HCEC 1CT (cell line): Measurements from ENCODE around the gene SMARCE1.
"Not testable (repeated sequence)": the region's sequence is repeated elsewhere in the genome, so short reads cannot be mapped to it uniquely, and the experiment has no call there.

ENCODE experiments used
- DNase-seq: peaks from one replicate; pipeline ENCODE4 v3.0.0-alpha.2; 2017

Gene SMARCE1

DNA sequence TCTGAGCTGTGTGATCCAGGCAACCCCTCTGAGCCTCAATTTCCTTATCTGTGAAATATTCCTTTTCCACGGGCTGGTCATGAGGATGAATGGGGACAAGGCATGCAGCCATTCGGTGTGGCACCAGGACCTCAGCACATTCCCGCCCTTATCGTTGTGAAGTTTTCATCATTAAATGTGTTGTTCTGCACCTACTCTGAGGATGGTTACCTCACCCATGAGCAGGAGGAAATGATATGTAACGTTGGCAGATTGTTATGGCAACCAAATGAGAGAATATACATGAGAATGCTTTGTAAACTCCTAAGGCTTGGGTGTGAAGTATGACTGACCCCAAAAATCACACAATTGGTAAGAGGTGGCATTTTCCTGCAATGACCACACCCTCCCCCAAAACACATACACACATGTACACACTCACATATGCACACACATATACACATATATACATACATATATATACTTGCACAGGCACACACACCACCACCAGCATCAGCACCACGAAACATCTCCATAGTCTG lies 39.5 kb downstream of the SMARCE1 start:
- no peak for DNase-seq

DNA sequence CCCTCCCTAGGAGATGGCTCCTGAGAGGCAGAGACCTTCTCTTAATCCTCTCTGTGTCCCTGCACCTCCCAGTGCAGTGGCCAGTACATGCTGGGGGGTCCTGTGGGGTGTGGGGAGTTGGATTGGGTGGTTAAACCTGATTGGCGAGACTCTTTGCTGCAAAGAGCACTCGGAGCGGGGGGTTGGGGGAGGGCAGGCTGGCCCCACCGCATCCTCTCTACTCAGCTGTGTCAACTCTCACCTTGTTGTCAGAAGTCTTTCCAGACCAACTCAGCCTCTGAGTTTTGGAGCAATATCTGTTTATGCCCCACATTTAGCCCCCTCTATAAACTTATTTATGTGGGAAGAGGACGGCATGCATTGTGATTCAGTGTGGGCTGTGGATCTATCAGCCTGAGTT lies 40.0 kb downstream of the SMARCE1 start:
- no peak for DNase-seq

DNA sequence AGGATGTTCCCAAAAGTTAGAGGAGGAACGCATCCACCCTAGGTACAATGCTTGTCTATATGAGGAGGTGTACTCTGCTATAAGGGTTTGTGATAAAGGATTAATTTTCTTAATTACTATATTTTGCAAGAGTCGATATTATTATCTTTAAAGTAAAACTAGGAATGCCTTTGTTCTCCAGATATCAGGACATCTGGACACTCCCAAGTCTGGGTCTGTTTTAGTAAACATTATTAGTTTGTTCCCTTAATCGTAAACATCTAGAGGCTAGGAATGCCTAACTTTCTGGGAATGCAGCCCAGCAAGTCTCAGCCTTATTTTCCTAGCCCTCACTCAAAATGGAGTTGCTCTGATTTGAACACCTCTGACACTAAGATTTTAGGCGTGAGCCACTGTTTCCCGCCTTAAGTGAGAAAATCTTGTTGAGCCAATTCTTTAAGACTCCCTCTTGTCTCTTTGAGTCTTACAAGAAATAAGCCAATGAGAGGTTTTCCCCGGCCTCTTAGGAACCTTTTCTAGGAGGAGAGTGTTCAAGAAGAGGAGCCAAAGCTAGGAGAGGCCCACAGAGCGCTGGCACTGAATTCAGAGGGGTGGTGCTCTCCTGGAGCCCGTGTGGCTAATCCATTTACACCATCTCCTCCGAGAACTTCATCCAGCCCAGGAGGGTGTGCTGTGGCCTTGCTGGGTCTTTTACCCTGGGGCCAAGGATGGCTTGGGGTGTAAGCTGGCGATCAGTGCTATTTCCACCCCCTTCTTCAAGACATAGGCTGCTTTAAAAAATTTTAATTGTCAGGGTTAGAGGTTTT lies 40.9 kb downstream of the SMARCE1 start:
- DNase-seq = no peak

DNA sequence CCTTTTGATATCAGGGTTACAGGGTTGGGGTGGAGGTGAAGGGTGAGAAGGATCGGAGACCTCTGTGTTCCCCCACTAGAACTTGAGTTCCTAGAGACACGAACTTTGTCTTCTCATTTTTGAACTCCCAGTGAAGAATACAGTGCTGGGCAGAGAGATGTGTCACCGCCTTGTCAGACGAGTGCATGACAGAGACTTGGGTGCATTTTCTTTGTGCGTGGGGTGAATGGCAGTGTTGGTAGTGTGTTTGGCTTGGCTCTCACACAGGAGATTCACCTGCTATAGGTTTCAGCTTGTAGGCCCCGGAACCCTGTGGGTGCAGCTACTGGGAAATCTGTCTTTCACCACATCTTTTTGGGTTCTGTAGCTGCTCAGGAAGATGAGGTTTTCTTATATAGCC lies 42.3 kb downstream of the SMARCE1 start:
- DNase-seq = no peak

DNA sequence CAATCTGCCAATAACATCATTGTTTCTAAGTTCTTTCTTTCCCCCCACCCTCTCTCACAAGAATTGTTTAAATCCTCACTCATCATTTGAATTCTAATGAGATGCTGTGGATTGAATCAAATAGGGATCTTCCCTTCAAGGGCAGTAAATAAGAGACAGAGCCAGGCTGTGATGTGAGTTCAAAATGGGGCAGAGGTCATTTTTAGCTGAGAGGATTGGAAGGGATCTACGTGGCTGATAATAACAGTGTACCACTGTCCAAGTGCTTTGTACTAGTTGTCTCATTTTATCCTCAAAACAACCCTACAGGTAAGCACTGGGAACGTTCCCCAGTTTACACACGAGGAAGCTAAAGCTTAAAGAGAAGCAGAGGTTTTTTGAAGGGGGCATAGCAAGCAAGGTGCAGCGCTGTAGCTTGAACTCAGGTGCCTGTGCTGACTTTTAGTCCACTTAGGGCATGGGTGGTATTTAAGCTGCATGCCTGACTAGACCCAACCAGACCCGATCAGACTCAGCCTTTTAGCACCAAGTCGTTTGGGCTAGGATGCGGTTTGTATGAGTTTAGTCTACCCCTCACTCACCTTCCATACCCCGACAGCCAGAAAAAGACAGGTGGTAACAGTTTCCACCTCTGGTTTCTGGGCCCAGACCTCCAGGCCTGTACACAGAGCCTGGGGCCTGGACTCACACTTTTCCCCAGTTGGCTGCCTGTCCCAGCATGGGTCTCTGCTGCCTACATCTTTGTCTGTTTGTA lies 43.1 kb downstream of the SMARCE1 start:
- DNase-seq = no peak

DNA sequence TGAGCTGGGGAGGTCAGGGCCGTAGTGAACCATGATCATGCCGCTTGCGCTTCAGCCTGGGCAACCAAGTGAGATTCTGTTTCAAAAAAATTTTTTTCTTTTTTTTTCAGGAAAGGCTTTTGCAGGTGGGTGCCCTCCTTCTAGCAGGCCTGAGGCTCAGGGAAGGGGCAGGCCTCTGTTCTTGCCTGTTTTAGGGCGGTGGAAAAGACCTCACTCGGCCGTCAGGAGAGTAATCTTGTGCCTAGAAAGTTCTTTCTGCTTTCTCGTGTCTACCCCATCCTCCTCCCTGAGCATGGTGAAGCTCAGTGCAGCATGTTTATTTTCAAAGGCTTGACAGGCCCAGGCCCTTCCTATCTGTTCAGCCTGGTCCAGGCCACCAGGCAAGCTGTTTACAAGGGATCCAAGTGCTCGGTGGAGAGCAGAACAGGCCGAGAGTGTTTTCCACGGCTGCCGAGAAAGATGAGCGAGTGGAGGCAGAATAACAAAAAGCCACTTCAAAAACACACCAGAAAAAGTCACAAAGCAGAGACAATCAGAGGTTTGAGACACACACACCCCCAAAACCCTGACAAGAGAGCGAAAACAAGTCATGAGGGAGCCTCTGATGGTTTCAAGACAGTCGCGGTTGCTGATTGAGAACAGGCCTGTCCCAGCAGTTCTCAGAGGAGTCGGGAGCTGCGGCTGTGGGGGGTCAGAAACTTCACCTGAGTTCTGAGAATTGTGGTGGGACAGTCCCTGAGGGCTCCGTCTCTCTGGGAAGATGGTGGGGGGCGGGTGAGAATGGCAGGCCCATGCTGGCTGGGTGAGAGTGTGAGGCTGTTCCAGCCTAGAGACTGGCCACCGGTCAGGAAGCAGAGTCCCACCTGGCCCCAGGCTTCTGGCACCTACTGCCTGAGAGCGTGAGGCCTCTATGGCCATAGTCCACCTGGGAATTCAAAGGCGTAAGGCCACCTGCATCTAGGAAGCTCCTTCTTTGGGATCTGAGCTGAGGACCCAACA lies 44.9 kb downstream of the SMARCE1 start:
- DNase-seq = no peak

DNA sequence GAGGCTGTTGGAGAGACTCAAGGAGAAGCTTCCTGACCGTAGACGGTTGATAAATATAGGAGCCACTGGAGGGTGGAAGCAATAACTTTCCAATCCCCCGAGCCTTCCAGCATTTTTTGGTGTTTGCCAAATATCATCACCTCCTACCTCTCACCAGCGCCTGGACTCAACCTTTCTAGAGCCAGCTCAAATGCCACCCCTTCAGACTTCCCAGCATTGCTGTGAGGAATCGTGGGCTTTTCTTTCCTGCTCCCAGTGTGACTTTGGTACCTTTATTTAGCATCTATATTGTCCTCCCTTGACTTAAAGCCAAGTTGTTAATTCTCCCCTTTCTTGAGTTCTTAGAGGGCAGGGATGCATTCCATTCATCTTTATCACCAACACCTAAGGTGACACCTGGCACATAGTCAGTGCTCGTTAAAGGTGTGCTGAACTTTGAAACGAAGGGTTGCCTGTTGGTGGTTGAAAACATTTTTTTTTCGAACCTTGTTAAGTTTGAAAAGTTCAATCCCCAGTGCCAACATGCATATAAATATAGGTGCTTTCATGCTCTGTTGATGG lies 47.1 kb downstream of the SMARCE1 start:
- DNase-seq = no peak

DNA sequence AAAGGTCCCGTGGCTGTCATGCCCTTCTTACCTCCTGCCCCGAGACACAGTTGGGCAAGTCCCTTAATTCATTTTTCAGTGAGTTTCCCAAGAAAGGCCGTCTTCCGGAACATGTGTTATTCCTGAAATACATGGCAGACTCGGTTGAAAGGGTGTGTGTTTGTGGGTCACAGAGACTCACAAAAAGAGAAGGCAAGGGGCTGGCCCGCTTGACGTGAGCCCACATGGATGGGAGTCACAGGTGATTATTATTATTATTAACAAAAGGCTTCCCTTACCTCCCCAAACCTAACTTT lies 48.2 kb downstream of the SMARCE1 start:
- DNase-seq = no peak

DNA sequence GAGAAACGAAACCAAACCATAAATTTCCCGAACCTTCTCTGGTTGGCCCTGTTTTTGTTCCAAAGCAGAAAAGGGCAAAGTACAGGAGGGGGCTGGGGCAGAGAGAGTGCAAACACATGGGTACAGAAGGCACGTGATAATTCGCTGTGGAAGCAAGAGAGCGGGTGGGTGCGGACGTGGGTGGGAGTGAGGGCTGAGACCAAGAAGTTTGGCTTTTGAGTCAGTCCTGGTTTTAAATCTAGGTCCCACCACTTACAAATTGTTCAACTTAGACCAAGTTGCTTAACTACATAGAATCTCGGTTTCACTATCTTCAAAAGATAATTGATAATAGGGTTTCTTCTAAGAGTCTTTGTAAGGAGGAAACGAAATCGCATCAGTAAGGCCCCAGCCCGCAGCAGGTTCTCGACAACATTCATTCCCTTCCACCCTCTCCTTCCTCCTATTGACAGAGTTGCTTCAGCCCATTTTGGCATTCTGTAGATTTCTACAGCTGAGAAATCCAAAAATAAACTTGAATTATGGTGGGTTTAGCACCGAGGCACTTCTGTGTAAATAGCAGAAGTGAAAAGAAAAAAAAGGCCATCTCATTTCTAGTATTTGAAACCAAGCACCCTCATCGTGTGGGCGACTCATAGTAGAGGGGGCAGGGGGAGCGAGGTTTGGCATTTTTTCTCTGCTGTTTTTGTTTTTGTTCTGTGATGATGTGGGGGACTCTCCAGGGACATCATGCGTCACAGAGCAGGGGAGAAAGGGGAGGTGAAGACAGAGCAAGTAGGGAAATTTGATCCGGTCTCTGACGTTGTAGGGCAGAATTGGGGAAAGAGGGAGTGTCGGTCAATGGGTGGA lies 48.8 kb downstream of the SMARCE1 start:
- no peak for DNase-seq

DNA sequence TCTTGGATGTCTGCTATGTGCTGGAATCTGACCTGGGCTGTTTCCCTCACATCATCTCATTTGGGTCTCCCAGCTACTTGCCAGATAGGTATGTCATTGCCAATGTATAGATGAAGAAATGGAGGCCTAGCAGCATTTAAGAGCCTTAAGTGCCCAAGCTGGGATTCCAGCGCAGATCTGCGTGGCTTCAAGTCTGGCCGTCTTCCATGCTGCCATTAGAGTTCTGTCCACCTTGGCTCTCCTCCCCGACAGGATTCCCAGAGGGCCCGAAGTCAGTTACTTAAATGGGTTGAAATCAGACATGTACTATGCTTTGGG lies 49.4 kb downstream of the SMARCE1 start:
- DNase-seq = no peak

DNA sequence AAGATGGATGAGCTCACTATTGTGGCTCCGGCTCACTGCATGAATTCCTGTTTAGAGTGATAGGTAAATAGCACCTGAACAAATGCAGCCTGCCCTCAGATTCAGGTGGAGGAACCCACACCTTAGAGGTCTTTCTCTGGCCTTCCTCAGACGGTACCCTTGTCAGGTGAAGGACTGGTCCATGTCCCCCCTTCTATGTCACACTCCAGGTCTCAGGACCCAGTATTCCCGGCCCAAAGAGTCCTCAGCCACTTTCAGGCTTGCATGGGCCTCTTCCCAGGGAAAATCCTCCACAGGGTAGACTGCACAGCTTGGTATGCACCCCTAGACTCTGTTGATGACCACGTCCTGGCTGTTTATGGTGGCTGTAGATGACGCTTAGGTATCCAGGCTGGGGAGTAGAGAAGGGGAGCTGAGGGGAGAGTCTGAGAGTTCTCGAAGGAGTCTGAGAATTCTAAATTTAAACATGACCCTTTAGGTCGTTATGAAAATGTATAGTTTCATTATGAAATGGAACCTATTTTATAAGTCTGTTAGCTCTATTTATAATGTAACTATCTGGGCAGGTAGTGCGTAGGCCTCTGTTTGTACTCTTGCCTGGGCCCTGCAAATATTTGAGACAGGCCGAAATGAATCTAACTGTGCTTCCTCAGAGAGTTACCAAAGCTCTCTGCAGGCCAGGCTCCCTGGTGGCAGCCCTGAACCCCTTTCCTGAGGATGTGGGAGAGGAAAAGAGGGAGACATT lies 49.9 kb downstream of the SMARCE1 start:
- no peak for DNase-seq

DNA sequence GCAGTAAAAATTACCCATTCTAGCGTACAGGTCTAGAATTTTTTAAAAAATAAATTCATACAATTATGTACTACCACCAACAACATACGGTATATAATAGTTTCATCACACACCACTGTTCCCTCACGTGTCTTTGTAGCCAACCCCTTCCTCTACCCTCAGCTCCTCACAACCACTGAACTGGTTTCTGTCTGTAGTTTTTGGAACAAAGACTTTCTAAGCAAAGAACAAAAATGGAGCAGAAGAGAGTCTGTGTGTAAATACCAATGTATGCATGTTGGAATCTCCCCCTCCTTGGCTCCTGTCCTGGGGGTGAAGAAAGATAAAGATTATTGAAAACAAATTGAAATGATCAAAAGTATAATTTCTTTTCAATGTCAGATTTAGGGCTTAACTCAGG lies 50.5 kb downstream of the SMARCE1 start:
- no peak for DNase-seq

DNA sequence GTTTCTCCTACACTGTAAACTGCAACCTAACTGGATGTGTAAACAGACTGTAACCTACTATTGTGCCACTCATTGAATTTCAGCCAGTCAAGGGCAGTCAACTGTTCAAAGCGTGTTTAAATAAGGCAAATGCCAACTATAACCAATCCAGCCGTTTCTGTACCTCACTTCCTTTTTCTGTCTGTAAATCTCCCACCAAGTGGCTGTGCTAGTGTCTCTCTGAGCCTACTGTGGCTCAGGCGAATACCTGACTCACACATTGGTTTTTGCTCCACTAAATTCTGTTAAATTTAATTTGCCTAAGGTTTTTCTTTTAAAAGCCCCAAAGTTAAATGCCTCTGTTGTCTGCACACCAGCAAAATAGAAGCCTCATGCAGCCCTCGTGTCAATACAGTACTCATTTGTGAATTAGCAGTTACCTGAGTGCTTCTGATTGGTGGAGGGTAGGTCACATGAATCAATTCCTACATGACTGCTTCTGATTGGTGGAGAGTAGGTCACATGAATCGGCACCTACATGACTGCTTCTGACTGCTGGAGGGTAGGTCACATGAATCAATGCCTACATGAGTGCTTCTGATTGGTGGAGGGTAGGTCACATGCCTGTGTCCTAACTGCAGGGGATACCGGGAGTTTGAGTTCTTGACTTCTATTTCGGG lies 51.2 kb downstream of the SMARCE1 start:
- DNase-seq = no peak

DNA sequence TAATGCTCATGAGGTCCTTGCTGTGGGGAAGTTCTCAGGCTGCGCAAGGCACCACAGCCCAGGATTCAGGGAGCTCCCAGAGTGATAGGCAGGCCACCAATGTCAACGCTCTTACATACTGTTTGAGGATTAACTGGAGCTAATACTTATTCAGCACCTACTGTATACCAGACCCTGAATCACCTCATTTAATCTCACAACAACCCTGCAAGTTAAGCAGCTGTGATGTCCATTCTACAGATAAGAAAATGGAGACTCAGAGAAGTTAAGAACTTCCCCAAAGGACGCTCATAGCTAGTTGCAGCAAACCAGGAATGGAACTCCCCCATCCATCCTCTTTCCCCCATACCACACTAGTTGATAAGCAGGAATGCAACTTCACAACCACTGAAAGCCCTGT lies 56.9 kb downstream of the SMARCE1 start:
- DNase-seq = no peak

DNA sequence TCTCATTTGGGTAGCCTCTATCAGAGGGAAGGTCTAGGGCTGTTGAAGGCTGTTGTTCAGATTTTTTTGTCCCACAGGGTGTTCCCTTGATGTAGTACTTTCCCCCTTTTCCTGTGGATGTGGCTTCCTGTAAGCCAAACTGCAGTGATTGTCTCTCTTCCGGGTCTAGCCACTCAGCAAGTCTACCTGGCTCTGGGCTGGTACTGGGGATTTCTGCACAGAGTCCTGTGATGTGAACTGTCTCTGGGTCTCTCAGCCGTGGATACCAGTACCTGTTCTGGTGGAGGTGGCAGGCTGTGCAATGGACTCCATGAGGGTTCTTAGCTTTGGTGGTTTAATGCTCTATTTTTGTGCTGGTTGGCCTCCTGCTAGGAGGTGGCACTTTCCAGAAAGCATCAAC lies 59.1 kb downstream of the SMARCE1 start:
- no peak for DNase-seq

DNA sequence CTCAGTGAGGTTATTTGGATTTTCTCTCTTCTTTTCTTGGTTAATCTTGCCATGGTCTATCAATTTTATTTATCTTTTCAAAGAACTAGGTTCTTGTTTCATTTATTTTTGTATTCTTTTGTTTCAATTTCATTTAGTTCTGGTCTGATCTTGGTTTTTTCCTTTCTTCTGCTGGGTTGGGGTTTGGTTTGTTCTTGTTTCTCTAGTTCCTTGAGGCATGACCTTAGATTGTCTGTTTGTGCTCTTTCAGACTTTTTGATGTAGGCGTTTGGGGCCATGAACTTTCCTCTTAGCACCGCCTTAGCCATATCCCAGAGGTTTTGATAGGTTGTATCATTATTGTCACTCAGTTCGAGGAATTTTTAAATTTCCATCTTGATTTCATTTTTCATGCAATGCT lies 61.4 kb downstream of the SMARCE1 start:
- not testable (repeated sequence) for DNase-seq

DNA sequence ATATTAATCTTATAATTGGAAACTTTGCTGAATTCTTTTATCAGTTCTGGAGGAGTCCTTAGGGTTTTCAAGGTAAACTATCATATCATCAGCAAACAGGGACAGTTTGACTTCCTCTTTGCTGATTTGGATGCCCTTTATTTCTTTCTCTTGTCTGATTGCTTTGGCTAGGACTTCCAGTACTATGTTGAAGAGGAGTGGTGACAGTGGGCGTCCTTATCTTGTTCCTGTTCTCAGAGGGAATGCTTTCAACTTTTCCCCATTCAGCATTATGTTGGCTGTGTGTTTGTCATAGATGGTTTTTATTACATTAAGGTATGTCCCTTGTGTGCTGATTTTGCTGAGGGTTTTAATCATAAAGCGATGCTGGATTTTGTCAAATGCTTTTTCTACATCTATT lies 62.7 kb downstream of the SMARCE1 start:
- not testable (repeated sequence) for DNase-seq

DNA sequence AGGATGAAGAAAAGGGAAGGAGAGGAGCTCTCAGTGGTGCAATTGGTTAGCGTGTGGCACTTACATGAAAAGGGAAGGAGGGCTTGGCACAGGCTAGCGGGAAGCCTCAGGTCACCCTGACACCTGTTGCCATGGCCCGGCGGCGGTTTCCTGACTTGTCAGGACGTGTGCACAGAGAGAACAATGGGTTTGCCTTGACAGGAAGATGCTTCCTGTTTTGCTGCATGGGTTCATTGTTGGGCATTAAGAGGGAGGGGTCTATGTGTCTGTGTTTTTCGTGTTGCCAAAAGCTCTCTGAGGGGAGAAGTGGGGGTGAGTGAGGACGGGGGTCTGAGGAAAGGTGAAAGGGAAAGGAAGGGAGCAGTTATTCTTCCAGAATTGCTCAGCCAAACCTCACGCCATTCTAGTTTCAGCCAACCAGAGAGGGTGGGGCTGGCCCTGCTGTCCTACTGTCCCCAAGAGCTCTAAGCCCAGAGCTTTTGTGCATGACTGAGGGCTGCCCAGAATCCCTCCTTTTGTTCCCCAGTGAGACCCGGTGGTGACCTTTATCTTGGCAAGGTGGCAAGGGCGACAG lies 65.2 kb downstream of the SMARCE1 start:
- no peak for DNase-seq

DNA sequence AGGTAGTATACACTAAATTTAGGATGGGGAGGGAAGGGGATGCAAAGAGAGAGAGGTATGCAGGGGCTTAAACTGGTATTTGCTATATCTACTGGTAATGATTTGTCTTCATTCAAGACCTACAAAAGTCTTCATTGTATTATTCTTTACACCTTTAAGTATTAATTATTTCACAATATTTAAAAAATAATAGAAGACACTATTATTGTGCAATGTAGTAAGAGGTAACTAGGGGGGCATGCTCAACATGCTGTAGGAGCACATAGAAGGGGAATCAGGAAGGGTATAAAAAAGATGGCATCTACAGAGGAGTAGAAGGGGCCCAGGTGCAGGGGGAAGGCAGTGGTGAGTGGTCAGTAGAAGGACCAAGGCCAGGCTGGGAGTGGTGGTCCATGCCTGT lies 67.5 kb downstream of the SMARCE1 start:
- DNase-seq = no peak

DNA sequence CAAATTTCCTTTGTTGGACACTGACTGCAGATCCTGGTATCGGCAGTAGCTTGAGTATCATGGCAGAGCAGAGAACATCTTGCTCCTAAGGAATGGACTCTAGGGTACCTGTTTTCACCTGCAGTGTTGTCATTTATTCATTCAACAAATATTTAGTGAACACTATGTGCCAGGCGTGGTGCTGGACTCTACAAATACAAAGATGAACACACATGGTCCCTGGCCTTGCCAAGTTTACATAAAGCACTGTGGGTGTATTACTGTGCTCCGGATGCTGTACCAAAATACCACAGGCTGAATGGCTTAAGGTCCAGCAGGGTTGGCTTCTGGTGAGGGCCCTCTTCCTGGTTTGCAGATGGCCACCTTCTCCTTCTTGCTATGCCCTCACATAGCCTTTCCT lies 68.1 kb downstream of the SMARCE1 start:
- no peak for DNase-seq
